T-helper 22 cell (primary cell): ENCODE data around the gene OBSCN.

Source experiments
- DNase-seq: peaks from one replicate; pipeline ENCODE4 v3.0.0-alpha.2; 2020; ENCODE audit warnings: low read depth

OBSCN gene

GRCh38 chr1:228320394-228320793 is 112.5 kb downstream of the OBSCN start:
- no peak for DNase-seq

GRCh38 chr1:228321435-228321834 is 113.6 kb downstream of the OBSCN start:
- no peak for DNase-seq

- DNase-seq, result no peak
Measured at GRCh38 chr1:228321895-228322294, 114.1 kb downstream of the OBSCN start.

GRCh38 chr1:228323401-228323800 is 115.6 kb downstream of the OBSCN start:
- DNase-seq, result no peak

GRCh38 chr1:228325267-228325666 is 117.4 kb downstream of the OBSCN start:
- DNase-seq, result no peak

- DNase-seq, result no peak
Measured at GRCh38 chr1:228329887-228330286, 122.0 kb downstream of the OBSCN start.

- no peak for DNase-seq
Measured at GRCh38 chr1:228332797-228333738, 125.2 kb downstream of the OBSCN start.

- no peak for DNase-seq
Measured at GRCh38 chr1:228333739-228334115, 125.9 kb downstream of the OBSCN start.

GRCh38 chr1:228334226-228334935 is 126.5 kb downstream of the OBSCN start:
- DNase-seq, result no peak

GRCh38 chr1:228334954-228335353 is 127.1 kb downstream of the OBSCN start:
- no peak for DNase-seq

GRCh38 chr1:228335406-228336307 is 127.8 kb downstream of the OBSCN start:
- DNase-seq, result no peak

- DNase-seq, result no peak
Measured at GRCh38 chr1:228336308-228337030, 128.6 kb downstream of the OBSCN start.

- DNase-seq, result no peak
Measured at GRCh38 chr1:228337031-228337564, 129.3 kb downstream of the OBSCN start.

- no peak for DNase-seq
Measured at GRCh38 chr1:228337711-228338520, 130.1 kb downstream of the OBSCN start.

- DNase-seq, result no peak
Measured at GRCh38 chr1:228338521-228339051, 130.7 kb downstream of the OBSCN start.

GRCh38 chr1:228339059-228339704 is 131.3 kb downstream of the OBSCN start:
- no peak for DNase-seq

- no peak for DNase-seq
Measured at GRCh38 chr1:228339766-228340685, 132.2 kb downstream of the OBSCN start.

GRCh38 chr1:228340686-228341449 is 133.0 kb downstream of the OBSCN start:
- DNase-seq, result no peak
